Activated CD8-positive, alpha-beta T cell treated with anti-CD3 and anti-CD28 coated beads for 36 hours (primary cell): Measurements from ENCODE around the gene EXD1. TPM values are rescaled to one million over a fixed set of nuclear protein-coding genes. Genes with fewer than 3 reads are reported as not detected.

ENCODE experiments used
- ATAC-seq: fragments of 200-7000 bp; cut with Tn5 transposase; one replicate; pipeline ENCODE4 v1.10.0; 2021; ENCODE audit warnings: mild to moderate bottlenecking, moderate library complexity
- CTCF ChIA-PET: fragments of 350-600 bp; sonication (Branson Sonifier 250); formaldehyde crosslinking; loops from one replicate; lab custom pipeline; 2021; ENCODE audit warnings: antibody characterized with exemption; lab: Charles Lee
- POLR2A ChIA-PET: fragments of 350-600 bp; sonication (Branson Sonifier 250); formaldehyde crosslinking; loops from one replicate; lab custom pipeline; 2021; ENCODE audit warnings: antibody characterized with exemption; lab: Charles Lee
- DNase-seq: peaks from one replicate; pipeline ENCODE4 v3.0.0-alpha.2; 2020
- H3K27ac Mint-ChIP-seq: one replicate; pipeline ENCODE4 v1.8.0; 2021; ENCODE audit warnings: mild to moderate bottlenecking, mixed read lengths
- H3K27me3 Mint-ChIP-seq: one replicate; pipeline ENCODE4 v1.8.0; 2021; ENCODE audit warnings: mixed read lengths
- H3K36me3 Mint-ChIP-seq: one replicate; pipeline ENCODE4 v1.8.0; 2021; ENCODE audit warnings: low read depth, mixed read lengths
- H3K4me1 Mint-ChIP-seq: one replicate; pipeline ENCODE4 v1.8.0; 2021; ENCODE audit warnings: low read depth, mixed read lengths
- H3K4me3 Mint-ChIP-seq: one replicate; pipeline ENCODE4 v1.8.0; 2021; ENCODE audit warnings: mild to moderate bottlenecking, moderate library complexity, mixed read lengths
- H3K9me3 Mint-ChIP-seq: one replicate; pipeline ENCODE4 v1.8.0; 2021; ENCODE audit warnings: mixed read lengths
- intact Hi-C: fragments of 100-400 bp; cut with micrococcal nuclease; formaldehyde crosslinking; loops from one replicate; pipeline ENCODE4 v1.10.0; 2022
- total RNA-seq, 2 experiments: library from RNA; stranded (reverse); gene quantifications; one replicate each; pipeline ENCODE4 v1.2.3, GENCODE V29; 2021
- TF ChIP-seq, protein P1 (sequence below): fragments of 200-600 bp; IDR thresholded peaks from one replicate; pipeline ENCODE4 v1.8.0; 2022; ENCODE audit warnings: antibody characterized with exemption, mild to moderate bottlenecking

Gene EXD1
- total RNA-seq, 2 experiments from 2014 or later = not detected

DNA sequence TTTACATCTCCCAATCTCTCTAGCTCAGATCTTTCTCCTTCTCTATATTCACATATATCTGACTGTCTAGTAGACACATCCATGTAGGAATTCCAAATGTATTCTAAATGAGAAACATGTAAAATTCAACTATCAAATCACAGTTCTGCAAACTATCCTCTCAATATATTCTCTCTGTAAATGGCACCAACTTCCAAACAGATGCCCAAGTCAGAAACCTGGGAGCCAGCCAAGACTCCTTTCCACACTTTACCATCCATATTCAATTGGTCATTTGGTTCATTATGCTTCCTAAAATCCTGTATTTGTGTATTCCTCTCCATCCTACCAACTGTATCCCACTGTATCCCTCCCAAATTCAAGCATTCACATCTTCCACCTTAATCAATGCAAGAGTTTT, 61.5 kb downstream of the EXD1 start:
- Mint-ChIP-seq H3K36me3 (no peaks in the 10 kb centered on the region), H3K9me3 (no peaks in the 10 kb centered on the region), H3K4me1 (no peaks in the 10 kb centered on the region)

DNA sequence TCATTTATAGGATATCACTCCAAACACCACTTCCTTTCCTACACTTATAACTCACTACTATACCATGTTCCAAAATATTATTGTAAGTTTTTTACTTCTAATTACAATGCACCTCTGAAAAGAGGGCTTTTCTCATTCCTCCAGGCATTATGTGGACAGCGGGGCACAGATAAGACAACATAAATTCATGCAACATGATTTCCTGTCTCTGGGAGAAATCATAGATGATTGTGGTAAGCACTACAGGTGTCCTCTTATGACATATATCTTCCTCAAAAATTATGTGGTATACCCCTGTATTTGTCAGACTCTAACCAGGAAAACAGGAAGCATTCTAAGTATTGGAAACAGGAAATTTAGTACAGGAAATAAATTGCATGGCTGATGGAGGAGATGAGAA, 68.8 kb downstream of the EXD1 start:
- no peak for DNase-seq
- H3K27ac Mint-ChIP-seq = no peak overlapping the region
- TF ChIP-seq, protein P1, sequence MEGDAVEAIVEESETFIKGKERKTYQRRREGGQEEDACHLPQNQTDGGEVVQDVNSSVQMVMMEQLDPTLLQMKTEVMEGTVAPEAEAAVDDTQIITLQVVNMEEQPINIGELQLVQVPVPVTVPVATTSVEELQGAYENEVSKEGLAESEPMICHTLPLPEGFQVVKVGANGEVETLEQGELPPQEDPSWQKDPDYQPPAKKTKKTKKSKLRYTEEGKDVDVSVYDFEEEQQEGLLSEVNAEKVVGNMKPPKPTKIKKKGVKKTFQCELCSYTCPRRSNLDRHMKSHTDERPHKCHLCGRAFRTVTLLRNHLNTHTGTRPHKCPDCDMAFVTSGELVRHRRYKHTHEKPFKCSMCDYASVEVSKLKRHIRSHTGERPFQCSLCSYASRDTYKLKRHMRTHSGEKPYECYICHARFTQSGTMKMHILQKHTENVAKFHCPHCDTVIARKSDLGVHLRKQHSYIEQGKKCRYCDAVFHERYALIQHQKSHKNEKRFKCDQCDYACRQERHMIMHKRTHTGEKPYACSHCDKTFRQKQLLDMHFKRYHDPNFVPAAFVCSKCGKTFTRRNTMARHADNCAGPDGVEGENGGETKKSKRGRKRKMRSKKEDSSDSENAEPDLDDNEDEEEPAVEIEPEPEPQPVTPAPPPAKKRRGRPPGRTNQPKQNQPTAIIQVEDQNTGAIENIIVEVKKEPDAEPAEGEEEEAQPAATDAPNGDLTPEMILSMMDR = no peak
- CTCF ChIA-PET = no interaction called here
- no peak for ATAC-seq
- intact Hi-C loops = no loop called here
- no peaks in the 10 kb centered on the region for H3K9me3 Mint-ChIP-seq
- H3K27me3 Mint-ChIP-seq = no peaks in the 10 kb centered on the region
- POLR2A ChIA-PET = no interaction called here
- H3K4me1 Mint-ChIP-seq = peaks cover 13% of the 10 kb centered on the region
- no peak overlapping the region for H3K4me3 Mint-ChIP-seq
- H3K36me3 Mint-ChIP-seq = no peaks in the 10 kb centered on the region

More for the DNA sequence above, 61.5 kb downstream of the EXD1 start:
- ATAC-seq (no peak), DNase-seq (no peak)
- TF ChIP-seq, protein P1 = no peak
- intact Hi-C loops = no loop called here
- Mint-ChIP-seq H3K27ac (no peak overlapping the region), H3K27me3 (no peaks in the 10 kb centered on the region), H3K4me3 (no peak overlapping the region)
- POLR2A ChIA-PET = no interaction called here
- CTCF ChIA-PET = interaction anchor here (1.4 kb wide), 1 partner anchor 16 kb away, joined by 5 read pairs; no protein-coding TSS in a partner anchor

DNA sequence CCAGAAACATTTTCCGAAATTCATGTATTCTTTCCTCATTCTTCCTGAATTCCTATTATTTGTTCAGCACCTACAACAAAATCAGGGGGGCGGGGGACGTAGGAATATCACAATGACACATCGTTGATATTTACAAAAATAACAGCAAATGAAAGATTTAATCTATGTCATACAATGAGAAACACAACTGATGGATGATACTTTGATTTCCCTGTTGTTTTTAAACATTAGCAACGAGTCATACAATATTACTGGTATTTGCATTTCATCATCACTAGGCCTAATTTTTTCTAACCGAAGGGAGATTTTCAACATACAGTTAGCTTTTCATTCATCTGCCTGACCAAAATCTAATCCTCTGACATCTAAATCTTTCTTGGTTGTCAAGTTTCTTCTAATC, 69.2 kb downstream of the EXD1 start:
- intact Hi-C loops = no loop called here
- TF ChIP-seq, protein P1 = no peak
- no peaks in the 10 kb centered on the region for H3K9me3 Mint-ChIP-seq
- DNase-seq (no peak), ATAC-seq (no peak)
- no peaks in the 10 kb centered on the region for H3K36me3 Mint-ChIP-seq
- no peaks in the 10 kb centered on the region for H3K27me3 Mint-ChIP-seq
- H3K4me3 Mint-ChIP-seq = no peak overlapping the region
- ChIA-PET CTCF (no interaction called here), POLR2A (no interaction called here)
- H3K27ac Mint-ChIP-seq = no peak overlapping the region
- H3K4me1 Mint-ChIP-seq = peaks cover 13% of the 10 kb centered on the region

DNA sequence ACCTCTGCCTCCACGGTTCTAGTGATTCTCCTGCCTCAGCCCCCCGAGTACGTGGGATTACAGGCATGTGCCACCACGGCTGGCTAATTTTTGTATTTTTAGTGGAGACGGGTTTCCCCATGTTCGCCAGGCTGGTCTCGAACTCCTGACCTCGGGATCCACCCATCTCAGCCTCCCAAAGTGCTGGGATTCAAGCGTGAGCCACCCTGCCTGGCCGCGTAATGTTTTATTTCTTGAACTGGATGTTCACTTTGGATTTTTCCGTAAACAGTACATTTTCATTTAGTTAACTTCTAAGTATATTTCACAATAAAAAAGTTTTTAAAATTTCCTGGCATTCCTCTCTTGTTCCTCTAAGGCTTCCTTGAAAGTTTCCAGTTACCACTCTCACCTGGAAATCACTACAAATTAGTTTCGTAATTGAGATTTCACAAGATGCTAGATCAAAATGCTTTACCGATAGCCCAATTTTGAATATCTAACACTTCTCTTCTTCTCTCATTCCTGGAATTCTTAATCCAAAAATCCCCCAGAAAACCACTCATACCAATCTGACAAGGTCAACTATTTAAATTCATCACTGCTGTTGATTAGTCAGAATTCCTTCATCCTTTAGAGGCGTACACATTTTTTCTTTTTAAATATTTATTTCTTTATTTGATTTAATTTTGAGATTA, 69.8 kb downstream of the EXD1 start:
- Mint-ChIP-seq H3K27ac (no peak overlapping the region), H3K9me3 (no peaks in the 10 kb centered on the region), H3K4me3 (no peak overlapping the region), H3K4me1 (peaks cover 13% of the 10 kb centered on the region), H3K27me3 (no peaks in the 10 kb centered on the region), H3K36me3 (no peaks in the 10 kb centered on the region)
- TF ChIP-seq, protein P1 = no peak
- ChIA-PET POLR2A (no interaction called here), CTCF (no interaction called here)
- intact Hi-C loops = no loop called here
- DNase-seq (no peak), ATAC-seq (no peak)

DNA sequence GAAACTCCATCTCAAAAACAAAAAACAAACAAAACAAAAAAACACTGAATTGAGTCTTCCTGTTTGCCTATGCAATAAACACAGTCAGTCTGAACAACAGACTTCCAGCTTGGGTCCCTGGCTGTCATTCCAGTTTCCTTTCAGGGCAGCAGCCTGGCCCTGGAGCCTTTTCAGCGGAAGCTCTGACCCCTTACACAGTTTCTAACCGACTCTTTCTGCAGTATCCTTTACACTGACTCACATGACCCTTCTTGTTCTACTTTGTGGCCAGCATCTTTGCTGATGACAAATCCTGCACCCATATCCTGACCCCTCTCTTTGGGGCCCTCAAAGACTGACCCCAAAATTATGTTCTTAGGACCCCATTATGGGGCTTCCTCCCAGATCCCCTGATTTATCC, 76.1 kb downstream of the EXD1 start:
- TF ChIP-seq, protein P1 = no peak
- ChIA-PET CTCF (no interaction called here), POLR2A (no interaction called here)
- no peak for ATAC-seq
- Mint-ChIP-seq H3K4me1 (peaks cover 7% of the 10 kb centered on the region), H3K36me3 (no peaks in the 10 kb centered on the region), H3K4me3 (no peak overlapping the region), H3K27ac (no peak overlapping the region), H3K9me3 (no peaks in the 10 kb centered on the region), H3K27me3 (no peaks in the 10 kb centered on the region)
- DNase-seq = no peak
- intact Hi-C loops = no loop called here
